NOMO-1 treated with dmso at 0.1 percent for 144 hours (cell line): ENCODE results near the gene YPEL3.

ENCODE experiments used
- DNase-seq: peaks from one replicate; lab custom pipeline; 2025; ENCODE audit not compliant: unreplicated experiment; lab: John Stamatoyannopoulos, UW

The YPEL3 gene

GRCh38 chr16:30051518-30051917, 44.5 kb downstream of the YPEL3 start:
- no peak for DNase-seq

- DNase-seq: no peak
These were observed 46.1 kb downstream of the YPEL3 start for GRCh38 chr16:30049871-30050270.

- no peak for DNase-seq
These were observed 49.4 kb downstream of the YPEL3 start for GRCh38 chr16:30046588-30046987.

- DNase-seq: no peak
These were observed 49.8 kb downstream of the YPEL3 start for GRCh38 chr16:30046178-30046577.
